Neural cell (in vitro differentiated cells): ENCODE results near the gene CALHM4. TPM values are rescaled to one million over a fixed set of nuclear protein-coding genes. Genes with fewer than 3 reads are reported as not detected.

Experiments used
- H2AFZ ChIP-seq: fragments of 200-600, 300-800 bp; sonication (generic), shearing (Covaris generic); 2 replicates; pipeline ENCODE4 v1.6.0; 2014; ENCODE audit warnings: low read depth, mild to moderate bottlenecking, antibody characterized with exemption, low read length, moderate library complexity
- H3F3A ChIP-seq: fragments of 200-600 bp; shearing (Covaris generic); 2 replicates; pipeline ENCODE4 v1.6.1; 2016; ENCODE audit warnings: mild to moderate bottlenecking, moderate library complexity, mixed read lengths, antibody characterized with exemption, low read length; ENCODE audit not compliant: insufficient read depth, poor library complexity, severe bottlenecking
- H3K27ac ChIP-seq: fragments of 200-600, 300-800 bp; sonication (generic), shearing (Covaris generic); 2 replicates; pipeline ENCODE4 v1.5.1; 2014; ENCODE audit warnings: mild to moderate bottlenecking, low read length, moderate library complexity
- H3K27me3 ChIP-seq: fragments of 300-800, 200-600 bp; sonication (generic), shearing (Covaris generic); 2 replicates; pipeline ENCODE4 v1.6.0; 2014; ENCODE audit warnings: mild to moderate bottlenecking, low read depth, low read length, moderate library complexity; ENCODE audit not compliant: insufficient read depth
- H3K36me3 ChIP-seq: fragments of 300-800, 200-600 bp; sonication (generic), shearing (Covaris generic); 2 replicates; pipeline ENCODE4 v1.5.1; 2014; ENCODE audit warnings: mild to moderate bottlenecking, antibody characterized with exemption, low read length, moderate library complexity; ENCODE audit not compliant: insufficient read depth
- H3K4me2 ChIP-seq: fragments of 300-800, 200-600 bp; sonication (generic), shearing (Covaris generic); 2 replicates; pipeline ENCODE4 v1.6.0; 2014; ENCODE audit warnings: mild to moderate bottlenecking, low read length
- H3K4me3 ChIP-seq: fragments of 300-800, 200-600 bp; sonication (generic), shearing (Covaris generic); 2 replicates; pipeline ENCODE4 v1.5.1; 2014; ENCODE audit warnings: mild to moderate bottlenecking, low read length, moderate library complexity
- H3K79me2 ChIP-seq: fragments of 200-600 bp; shearing (Covaris generic); replicated peaks from 2 replicates; pipeline ENCODE4 v1.6.0; 2014; ENCODE audit warnings: mild to moderate bottlenecking, low read length, moderate library complexity; ENCODE audit not compliant: insufficient read depth
- H3K9ac ChIP-seq: fragments of 300-800, 200-600 bp; sonication (generic), shearing (Covaris generic); 2 replicates; pipeline ENCODE4 v1.6.1; 2016; ENCODE audit warnings: mild to moderate bottlenecking, low read length, mixed read lengths
- H3K9me2 ChIP-seq: fragments of 200-600 bp; shearing (Covaris generic); 2 replicates; pipeline ENCODE4 v1.6.1; 2016; ENCODE audit warnings: mild to moderate bottlenecking, low read length, mixed read lengths; ENCODE audit not compliant: insufficient read depth
- H3K9me3 ChIP-seq: fragments of 200-600, 300-800 bp; sonication (generic), shearing (Covaris generic); 2 replicates; pipeline ENCODE4 v1.6.1; 2016; ENCODE audit warnings: mild to moderate bottlenecking, mixed run types, low read length, moderate library complexity, mixed read lengths
- H4K20me1 ChIP-seq: fragments of 200-600 bp; shearing (Covaris generic); 2 replicates; pipeline ENCODE4 v1.6.1; 2016; ENCODE audit warnings: mild to moderate bottlenecking, mixed run types; ENCODE audit not compliant: insufficient read depth
- CTCF ChIP-seq: fragments of 450-650 bp; IDR thresholded peaks from 2 replicates; pipeline ENCODE4 v1.5.1; 2014; ENCODE audit warnings: antibody characterized with exemption, mild to moderate bottlenecking, moderate library complexity; ENCODE audit not compliant: poor library complexity, severe bottlenecking
- EP300 ChIP-seq: fragments of 450-650 bp; conservative IDR thresholded peaks from 2 replicates; pipeline ENCODE4 v1.6.1; 2014; ENCODE audit warnings: antibody characterized with exemption, mild to moderate bottlenecking, moderate library complexity; ENCODE audit not compliant: poor library complexity, severe bottlenecking
- EZH2 ChIP-seq: fragments of 200-600, 300-800 bp; shearing (Covaris generic), sonication (generic); IDR thresholded peaks from 2 replicates; pipeline ENCODE4 v1.6.1; 2014; ENCODE audit warnings: antibody characterized with exemption, low read length, borderline replicate concordance, mild to moderate bottlenecking; ENCODE audit not compliant: insufficient read depth, poor library complexity, severe bottlenecking
- MXI1 ChIP-seq: fragments of 450-650 bp; conservative IDR thresholded peaks from 2 replicates; pipeline ENCODE4 v1.6.1; 2014; ENCODE audit warnings: antibody characterized with exemption, mild to moderate bottlenecking; ENCODE audit not compliant: poor library complexity, severe bottlenecking
- POLR2AphosphoS5 ChIP-seq: IDR thresholded peaks from 2 replicates; pipeline ENCODE4 v1.6.1; 2012
- RAD21 ChIP-seq: fragments of 450-650 bp; conservative IDR thresholded peaks from 2 replicates; pipeline ENCODE4 v1.6.1; 2014; ENCODE audit warnings: antibody characterized with exemption, mild to moderate bottlenecking, moderate library complexity
- REST ChIP-seq: IDR thresholded peaks from 2 replicates; pipeline ENCODE4 v1.6.1; 2012; ENCODE audit warnings: borderline replicate concordance
- SMC3 ChIP-seq: fragments of 450-650 bp; conservative IDR thresholded peaks from 2 replicates; pipeline ENCODE4 v1.6.1; 2014; ENCODE audit warnings: antibody characterized with exemption, mild to moderate bottlenecking, moderate library complexity; ENCODE audit not compliant: poor library complexity
- TAF1 ChIP-seq: IDR thresholded peaks from 2 replicates; pipeline ENCODE4 v1.6.1; 2012; ENCODE audit warnings: low read depth
- polyA minus RNA-seq: library from RNA; depleted of rRNA, polyadenylated mRNA; stranded (reverse); fragments of >200 nt; gene quantifications from 2 replicates; pipeline ENCODE4 v1.2.3, GENCODE V29; 2014
- polyA plus RNA-seq: library from polyadenylated mRNA; depleted of rRNA; stranded (reverse); fragments of >200 nt; gene quantifications from 2 replicates; pipeline ENCODE4 v1.2.3, GENCODE V29; 2014

The CALHM4 gene
- 0.66 TPM in 1 of 2 replicates, not detected in the other for polyA plus RNA-seq
- polyA minus RNA-seq: not detected in 2 replicates

GRCh38 chr6:116553451-116553850 lies at the start of gene CALHM4:
CALHM4 (plus strand) TSS chr6:116553751; CDS start chr6:116553794, 43 bp downstream.
- H4K20me1 ChIP-seq: no peaks in the 10 kb centered on the region
- H3K9me3 ChIP-seq: no peaks in the 10 kb centered on the region
- H3K4me3 ChIP-seq: no peak within 1 kb of the TSS
- H3K36me3 ChIP-seq: no peaks in the 10 kb centered on the region
- no peaks in the 10 kb centered on the region for H3K9me2 ChIP-seq
- TF ChIP-seq EZH2 (no peak), REST (no peak), RAD21 (no peak)
- H3K9ac ChIP-seq: no peak within 1 kb of the TSS
- H3K27ac ChIP-seq: no peak within 1 kb of the TSS
- no peaks in the 10 kb centered on the region for H3K27me3 ChIP-seq
- no peak within 1 kb of the TSS for H2AFZ ChIP-seq
- no peaks in the 10 kb centered on the region for H3F3A ChIP-seq
- no peaks in the 10 kb centered on the region for H3K79me2 ChIP-seq
- H3K4me2 ChIP-seq: no peak within 1 kb of the TSS

- Histone ChIP-seq H3K4me3 (no peak overlapping the region), H3K79me2 (no peaks in the 10 kb centered on the region), H4K20me1 (no peaks in the 10 kb centered on the region), H3K27me3 (no peaks in the 10 kb centered on the region), H3F3A (no peaks in the 10 kb centered on the region), H3K9ac (no peak overlapping the region), H3K9me2 (no peaks in the 10 kb centered on the region), H3K36me3 (no peaks in the 10 kb centered on the region), H3K9me3 (peaks cover 3% of the 10 kb centered on the region), H2AFZ (no peak overlapping the region), H3K4me2 (no peak overlapping the region), H3K27ac (no peak overlapping the region)
- TF ChIP-seq RAD21: no peak
- TF ChIP-seq CTCF: no peak
- no peak for TF ChIP-seq TAF1
- no peak for TF ChIP-seq SMC3
- TF ChIP-seq REST: no peak
- TF ChIP-seq MXI1: no peak
- no peak for TF ChIP-seq EZH2
- no peak for TF ChIP-seq EP300
- TF ChIP-seq POLR2AphosphoS5: no peak
Measured at GRCh38 chr6:116507324-116507723, 46.2 kb upstream of the CALHM4 start.
